HG02623 (cell line): ENCODE results near the gene PRMT6.
"Not testable (repeated sequence)": the region's sequence is repeated elsewhere in the genome, so short reads cannot be mapped to it uniquely, and the experiment has no call there.

Experiments
- ATAC-seq: cut with Tn5 transposase; IDR thresholded peaks from one replicate; pipeline ENCODE4 v1.9.1; 2021; ENCODE audit warnings: moderate library complexity; ENCODE audit not compliant: unreplicated experiment

PRMT6 gene

GRCh38 chr1:107091418-107091817 is 34.9 kb downstream of the PRMT6 start:
- ATAC-seq: no peak

DNA sequence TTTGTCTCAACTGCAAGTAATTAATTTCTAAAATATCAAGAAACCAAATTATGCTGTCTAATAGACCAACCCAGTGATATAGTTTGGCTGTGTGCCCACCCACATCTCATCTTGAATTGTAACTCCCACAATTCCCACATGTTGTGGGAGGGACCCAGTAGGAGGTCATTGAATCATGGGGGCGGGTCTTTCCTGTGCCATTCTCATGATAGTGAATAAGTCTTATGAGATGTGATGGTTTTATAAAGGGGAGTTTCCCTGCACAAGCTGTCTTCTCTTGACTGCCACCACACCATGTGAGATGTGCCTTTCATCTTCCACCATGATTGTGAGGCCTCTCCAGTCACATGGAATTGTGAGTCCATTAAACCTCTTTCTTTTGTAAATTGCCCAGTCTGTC is 36.9 kb downstream of the PRMT6 start:
- ATAC-seq: not testable (repeated sequence)

DNA sequence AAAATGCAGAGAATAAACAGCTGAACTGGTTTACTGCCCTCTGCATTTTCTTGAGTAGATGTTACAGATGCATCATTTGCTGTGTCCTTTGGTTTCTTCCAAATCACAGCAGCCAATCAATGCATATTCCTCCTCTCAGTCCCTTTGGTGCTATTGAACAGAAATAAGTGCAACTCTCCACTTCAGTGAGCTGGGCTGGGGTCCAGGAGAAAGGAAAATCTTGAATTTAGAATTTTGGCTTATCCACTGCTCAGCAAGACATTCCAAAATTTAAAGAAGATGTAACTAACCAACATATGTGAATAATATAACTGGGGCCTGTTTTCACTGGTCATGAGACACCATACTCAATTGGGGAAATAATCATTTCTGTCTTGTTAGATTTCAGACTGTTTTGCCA is 39.2 kb downstream of the PRMT6 start:
- ATAC-seq: no peak

DNA sequence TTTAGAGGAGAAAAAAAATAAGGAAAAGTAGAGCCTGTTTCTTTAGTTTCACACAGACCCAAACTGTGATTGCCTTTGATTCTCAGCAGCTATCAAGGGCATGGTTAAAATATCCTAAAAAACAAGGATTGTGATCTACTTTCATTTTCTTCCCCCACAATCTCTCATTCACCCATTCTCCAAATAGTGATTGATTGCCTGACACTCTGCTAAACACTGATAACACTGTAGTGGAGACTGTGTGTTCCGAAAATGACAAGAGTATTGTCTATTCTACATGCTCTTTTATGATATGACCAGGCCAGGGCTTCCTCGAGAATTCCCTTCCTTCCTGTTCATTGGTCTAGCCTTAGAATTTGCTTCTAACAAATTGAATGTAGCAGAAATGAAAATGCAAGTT is 40.2 kb downstream of the PRMT6 start:
- ATAC-seq: no peak

DNA sequence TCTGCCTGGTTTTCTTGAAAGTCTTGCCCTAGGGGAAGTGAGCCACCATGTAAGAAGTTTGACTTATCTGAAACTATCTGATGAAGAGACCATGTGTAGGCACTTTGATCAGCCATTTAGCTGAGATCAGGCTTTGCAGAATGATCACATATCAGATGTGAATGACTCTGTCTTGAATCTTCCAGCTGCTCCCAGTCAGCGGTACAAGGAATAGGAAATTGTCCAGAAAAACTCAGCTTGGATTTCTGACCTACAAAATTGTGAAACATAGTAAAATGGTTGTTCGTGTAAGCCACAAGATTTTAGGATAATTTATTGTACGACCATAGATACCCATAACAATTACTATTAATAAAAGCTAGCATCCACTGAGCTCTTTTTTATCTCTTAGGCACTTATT is 42.5 kb downstream of the PRMT6 start:
- ATAC-seq: no peak

GRCh38 chr1:107100331-107100984 is 44.0 kb downstream of the PRMT6 start:
- ATAC-seq: no peak

GRCh38 chr1:107105914-107106313 is 49.4 kb downstream of the PRMT6 start:
- ATAC-seq: no peak
